IPS DF 4.7 (cell line): Measurements from ENCODE around the gene GAPVD1.

Experiments used
- DNase-seq: peaks from one replicate; pipeline ENCODE4 v3.0.0-alpha.2; 2013; ENCODE audit warnings: low spot score; ENCODE audit errors: extremely low read depth

GAPVD1 gene

DNA sequence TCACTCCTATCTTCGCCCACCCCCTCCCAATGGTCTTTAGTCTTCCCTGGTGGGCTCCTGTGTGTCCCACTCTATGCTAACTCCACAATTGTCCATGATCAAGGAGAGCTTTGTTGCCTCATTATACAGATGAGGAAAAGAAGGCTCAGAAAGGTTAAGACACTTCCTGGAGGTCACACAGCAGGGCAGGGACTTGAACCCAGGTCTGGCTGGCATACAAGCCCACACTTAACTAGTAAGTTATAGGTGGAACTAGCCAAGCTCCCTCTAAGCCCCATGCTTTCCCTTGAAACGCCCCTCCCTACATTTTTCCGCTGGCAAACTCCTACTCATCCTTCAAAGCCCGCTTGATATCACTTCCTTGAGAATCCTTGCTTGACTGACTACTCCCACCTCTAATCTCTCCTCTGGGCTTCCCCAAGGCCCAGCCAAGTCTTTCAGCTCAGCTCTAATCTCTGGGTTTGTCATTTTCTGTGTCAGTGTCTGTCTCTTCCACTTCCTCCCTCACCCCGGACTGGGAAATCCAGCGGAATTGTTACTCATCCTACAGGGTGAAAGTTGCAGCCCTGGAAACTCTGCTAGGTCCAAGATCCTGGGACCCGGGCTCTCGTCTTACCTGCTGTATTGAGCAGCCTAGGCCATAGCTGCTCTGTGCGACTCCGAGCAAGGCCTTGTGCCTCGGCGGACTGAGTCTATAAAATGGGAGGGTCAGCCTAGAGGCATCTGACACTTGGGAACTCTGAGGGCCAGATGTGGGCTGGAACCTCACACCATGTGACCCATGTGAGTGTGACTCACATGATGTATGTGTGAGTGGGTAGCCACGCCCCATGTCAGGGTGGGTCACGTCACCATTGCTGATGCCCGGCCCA lies 144.5 kb downstream of the GAPVD1 start:
- no peak for DNase-seq

DNA sequence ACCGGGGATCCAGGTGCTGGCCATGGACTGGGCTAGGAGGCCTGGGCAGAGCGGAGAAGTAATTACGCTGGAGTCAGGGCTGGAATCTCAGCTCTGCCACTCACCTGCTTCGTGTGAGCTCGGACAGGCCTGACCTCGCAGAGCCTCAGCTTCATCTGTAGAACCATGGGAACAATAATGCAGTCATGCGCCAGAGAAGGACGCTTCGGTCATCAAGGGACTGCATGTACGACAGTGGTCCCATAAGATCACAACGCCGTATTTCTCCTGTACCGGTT lies 145.1 kb downstream of the GAPVD1 start:
- no peak for DNase-seq

DNA sequence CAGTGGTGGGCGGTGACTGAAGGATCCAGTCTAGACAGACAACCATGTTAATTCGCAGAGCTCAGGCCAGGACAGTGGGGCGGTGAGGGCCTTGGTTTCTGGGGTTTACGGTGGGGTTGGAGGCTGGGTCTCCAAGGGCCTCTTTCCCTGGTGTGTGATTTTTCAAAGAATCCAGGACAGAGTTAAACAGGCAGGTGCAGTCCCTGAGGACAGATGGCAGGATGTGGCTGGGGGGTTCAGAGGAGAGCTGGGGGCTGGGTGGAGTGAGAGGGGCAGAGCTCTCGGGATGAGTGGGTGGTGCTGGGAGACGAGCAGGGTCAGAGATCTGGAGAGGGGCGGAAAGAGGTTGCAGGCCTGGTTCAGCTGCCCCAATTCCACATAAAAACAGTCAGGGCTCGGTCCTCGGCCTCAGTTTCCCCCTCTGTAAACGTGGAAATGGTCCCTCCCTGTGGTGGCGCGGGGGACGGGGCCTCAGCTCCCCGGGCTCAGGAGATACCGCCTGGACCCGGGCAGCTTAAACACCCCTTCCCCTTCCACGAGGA lies 145.9 kb downstream of the GAPVD1 start:
- DNase-seq = no peak

DNA sequence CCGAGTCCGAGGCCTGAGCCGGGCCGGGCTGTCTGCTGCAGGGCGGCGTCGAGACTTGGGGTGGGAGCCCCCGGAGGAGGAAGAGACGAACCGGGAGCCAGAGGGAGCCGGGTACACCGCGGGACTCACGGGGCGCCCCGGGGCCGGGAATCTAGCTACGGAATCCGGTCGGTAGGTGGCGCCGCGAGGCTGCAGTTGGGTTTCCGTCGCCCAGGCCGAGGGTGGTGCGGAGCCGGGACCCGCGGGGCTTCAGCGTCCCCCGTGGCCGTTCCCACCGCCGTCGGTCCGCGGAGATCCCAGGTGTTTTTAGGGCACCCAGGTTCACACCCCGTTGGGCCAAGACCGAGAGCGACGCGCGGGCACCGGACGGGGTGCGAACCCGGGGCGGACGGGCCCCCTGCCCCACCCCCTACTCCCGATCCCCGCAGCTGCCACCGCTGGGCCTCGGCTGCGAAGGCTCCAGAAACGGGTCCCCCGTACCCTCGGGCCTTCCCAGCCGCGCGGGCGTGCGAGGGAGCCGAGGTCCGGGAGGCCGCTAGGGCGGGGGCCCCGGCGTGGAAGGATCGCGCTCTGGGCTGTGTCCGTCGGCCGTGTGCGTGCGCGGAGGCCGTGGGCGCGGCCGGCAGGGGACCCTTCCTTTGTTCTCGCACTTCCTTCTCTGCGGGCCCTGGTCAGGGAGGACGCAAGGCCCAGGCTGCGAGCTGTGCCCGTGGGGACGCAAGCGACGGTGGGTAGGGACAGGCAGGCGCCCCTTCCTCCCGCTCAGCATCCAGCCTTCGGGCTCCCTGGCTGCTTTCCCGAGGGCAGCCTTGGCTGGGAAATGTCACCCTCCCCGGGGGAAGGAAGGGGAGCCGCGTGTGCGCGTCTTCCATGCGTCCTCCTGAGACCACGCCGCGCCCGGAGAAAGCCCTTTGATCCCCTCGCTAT lies 146.6 kb downstream of the GAPVD1 start:
- DNase-seq = no peak

DNA sequence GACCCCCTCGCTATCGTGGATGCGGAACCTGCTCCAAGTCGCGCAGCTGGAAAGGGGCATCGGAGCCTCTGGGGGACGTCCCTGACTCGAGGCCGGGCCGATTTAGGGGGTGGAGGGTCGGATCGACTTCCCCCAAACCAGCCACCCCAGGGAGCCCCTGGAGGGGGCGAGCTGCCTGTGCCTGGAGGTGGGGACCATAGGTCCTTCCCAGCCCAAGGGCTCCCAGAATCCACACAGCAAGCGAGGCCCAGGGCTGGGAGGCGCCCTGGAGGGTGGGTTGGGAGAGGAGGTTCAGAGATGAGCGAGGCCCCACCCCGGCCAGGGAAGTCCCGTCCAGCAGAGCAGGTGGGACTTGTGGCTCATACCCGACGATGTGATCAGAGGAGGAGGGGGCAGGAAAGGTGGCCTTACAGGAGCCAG lies 147.6 kb downstream of the GAPVD1 start:
- DNase-seq = no peak

DNA sequence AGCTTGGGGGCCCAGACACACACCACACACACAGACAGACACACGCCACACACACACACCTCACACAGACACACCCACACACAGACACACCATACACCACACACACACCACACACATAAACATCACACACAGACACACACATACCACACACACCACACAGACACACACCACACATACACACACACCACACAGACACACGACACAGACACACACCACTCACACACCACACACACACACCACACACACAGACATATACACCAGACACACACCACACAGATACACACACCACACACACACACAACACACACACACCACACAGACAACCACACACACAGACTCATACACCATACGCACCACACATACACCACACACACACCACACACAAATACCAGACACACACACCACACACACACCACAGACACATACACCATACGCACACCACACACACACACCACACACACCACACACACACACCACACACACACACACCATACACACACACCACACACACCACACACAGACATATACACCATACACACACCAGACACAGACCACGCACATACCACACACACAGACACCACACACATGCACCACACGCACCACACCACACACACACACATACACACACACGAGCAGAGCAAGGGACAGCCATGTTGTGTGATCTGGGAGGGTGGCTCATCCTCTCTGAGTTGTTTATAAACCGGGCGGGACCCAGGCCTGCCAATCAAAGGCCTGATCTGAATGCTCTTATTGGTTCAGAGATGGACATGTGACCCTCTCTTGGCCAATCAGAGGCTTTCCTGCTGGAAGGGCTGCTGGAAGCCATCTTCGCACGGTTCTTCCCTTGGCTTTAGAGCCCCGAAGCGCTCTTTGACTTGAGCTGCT lies 148.3 kb downstream of the GAPVD1 start:
- no peak for DNase-seq

DNA sequence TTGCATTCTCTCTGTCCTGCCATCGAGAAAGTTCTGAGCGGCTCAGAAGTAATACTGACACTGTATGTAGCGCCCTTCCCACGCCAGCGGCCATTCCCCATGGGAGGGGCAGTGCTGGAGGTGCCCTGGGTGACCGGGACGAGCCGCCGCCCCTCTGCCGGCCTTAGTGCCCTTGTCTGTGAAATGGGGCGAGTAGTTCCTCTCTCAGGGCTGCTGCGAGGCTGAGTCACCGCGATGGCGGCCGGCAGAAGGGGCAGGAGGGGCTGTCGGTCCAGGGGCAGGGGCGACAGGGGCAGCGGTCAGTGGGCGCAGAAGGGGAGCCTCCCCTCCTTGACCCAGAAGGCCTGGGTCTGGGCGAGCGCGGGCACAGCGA lies 148.9 kb downstream of the GAPVD1 start:
- no peak for DNase-seq

DNA sequence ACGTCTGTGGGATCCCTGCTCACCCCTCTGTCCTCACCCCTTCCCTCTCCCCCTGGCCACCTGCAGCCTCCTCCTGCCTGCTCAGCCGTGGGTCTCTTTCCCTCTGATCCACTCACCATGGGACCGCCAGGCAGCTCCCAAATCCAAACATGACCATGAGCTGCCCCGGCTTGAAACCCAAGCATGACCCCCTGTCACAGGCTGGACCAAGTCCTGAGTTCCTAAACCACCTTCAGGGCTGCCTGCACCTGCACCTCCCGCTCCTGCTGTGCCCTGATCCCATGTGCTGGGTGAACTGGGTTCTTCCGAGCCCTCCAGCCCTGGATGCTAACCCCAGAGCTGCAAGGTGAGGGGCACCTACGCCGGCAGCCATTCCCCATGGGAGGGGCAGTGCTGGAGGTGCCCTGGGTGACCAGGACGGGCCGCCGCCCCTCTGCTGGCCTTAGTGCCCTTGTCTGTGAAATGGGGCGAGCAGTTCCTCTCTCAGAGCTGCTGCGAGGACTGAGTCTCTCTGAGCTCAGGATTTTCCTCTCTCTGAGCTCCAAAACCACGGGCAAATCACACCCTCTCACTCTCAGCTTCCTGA lies 149.6 kb downstream of the GAPVD1 start:
- DNase-seq = no peak

DNA sequence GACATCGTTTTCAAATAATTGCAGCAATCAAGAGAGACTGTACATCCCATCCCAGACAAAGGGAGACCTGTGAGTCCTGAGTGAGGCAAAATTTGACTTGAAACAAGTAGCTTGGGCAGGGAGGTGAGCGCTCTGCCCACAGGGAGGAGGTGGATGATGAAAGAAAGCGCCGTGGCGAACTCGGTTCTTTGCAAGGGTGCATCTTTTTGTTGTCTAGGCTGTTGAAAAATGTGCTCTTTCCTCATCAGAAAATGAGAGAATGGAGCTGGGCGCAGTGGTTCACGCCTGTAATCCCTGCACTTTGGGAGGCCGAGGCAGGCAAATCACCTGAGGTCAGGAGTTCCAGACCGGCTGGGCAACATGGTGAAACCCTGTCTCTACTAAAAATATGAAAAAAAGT lies 150.5 kb downstream of the GAPVD1 start:
- DNase-seq = no peak

DNA sequence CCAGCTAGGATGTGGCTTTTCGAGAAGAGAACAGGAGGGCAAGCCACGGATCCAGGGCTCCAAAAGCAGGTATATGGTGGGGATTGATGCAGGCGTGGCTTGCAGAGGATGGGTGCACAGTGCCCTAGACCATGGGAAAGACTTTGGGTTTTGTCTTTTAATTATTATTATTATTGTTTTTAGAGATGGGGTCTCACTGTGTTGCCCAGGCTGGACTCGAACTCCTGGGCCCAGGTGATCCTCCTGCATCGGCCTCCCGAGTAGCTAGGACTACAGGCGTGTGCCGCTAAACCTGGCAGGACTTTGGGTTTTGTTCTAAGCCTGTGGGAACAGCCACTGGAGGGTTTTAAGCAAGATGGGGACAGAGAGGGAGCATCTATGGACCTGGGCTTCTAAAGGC lies 152.0 kb downstream of the GAPVD1 start:
- DNase-seq = no peak

DNA sequence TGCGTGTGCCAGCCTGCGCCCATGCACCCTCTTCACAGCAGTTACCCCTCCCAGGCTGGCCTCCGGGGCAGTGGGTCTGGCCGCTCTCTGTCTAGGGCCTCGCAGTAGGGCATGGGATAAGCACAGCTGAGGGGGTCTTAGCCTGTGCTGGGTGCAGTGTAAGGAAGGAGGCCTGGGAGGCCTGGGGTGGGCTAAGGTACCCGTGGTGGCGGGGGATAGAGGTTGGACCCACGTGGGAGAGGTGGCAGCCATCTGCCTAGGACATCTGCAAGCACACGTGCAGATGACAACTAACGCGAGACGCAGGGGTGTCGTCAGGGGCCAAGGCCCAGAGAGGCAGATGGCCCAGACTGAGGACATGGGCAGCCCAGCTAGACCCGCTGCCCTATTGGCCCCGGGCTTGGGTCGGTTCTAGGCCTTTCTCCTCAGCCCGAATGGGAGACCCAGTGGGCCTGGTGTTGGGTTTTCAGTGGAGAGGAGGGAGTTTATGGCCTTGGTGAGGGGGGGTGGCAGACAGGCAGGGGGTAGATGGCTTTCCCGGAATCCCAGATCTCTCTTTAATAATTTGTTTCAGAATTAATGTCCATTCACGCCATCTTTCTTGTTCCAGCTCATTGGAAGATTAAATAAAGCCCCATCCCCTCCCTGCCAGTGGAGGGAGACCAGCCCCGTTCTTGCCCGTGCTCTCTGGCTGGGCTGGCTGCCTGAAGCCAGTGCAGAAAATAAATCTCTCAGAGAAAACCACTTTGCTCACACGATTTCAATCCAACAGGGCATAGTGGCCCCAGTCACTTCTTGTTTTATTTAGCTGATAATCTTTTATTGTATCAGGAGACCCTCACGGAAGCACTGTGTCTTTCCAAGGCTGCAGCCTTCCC lies 154.2 kb downstream of the GAPVD1 start:
- DNase-seq = no peak

DNA sequence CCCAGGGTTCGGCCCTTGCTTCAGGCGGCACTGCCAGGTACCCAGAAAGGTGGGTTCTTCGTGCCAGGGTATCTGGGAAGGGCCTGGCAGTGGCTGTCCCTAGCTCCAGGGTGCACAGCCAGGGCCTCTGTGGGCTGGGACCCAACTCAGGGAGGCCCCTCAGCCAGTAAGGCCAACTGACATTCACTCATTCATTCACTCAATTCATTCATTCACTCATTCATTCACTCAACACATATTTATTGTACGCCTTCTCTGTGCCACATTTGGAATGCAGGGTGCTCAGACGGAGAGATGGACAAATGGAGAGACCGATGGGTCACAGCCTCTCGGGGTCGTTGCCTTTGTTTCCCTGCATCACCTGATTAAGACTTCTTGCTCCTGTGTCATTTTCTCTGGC lies 154.9 kb downstream of the GAPVD1 start:
- no peak for DNase-seq
